HG02678 (cell line): ENCODE data around the gene MNT.

Source experiments
- ATAC-seq: cut with Tn5 transposase; IDR thresholded peaks from one replicate; pipeline ENCODE4 v1.9.1; 2021; ENCODE audit warnings: mild to moderate bottlenecking, moderate library complexity; ENCODE audit not compliant: unreplicated experiment

Gene MNT

GRCh38 chr17:2364763-2365116 lies 36.1 kb downstream of the MNT start:
- no peak for ATAC-seq

DNA sequence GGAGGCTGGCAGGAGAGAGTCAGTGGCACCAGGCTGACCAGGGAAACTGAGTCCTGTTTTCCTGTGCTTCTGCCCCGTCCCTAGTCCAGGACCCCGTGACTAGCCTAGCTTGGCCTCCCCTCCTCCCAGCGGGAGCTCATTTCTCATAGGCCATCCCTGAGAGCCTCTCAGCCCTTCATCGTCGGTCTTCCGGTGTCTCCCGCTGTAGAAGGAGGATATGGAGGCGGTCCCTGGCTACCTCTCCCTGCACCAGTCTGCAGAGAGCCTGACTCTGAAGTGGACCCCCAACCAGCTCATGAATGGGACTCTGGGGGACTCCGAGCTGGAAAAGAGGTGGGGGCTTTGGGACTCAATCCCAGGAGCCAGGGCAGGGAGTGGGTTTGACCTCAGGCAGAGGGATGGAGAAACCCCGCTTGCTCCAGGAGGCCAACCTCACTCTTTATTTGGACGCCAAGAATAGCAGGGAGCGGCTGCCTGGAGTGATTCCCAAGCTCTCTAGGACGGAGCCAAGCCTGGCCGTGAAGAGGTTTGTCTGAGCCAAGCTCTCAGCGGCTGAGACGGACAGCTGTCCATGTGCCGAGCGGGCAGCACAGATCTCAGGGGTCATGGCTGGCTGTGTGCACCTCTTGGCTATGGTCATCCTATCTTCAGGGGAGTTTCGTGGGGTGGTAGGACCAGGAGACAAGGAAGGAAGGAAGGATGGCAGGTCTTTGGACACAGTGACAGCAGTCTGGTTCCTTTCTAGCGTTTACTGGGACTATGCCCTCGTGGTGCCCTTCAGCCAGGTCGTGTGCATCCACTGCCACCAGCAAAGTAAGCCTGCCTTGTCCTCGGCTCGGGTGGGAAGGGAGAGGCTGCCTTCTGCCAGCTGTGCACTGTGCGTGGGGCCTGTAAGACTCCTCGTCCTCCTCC lies 36.8 kb downstream of the MNT start:
- ATAC-seq, result no peak

DNA sequence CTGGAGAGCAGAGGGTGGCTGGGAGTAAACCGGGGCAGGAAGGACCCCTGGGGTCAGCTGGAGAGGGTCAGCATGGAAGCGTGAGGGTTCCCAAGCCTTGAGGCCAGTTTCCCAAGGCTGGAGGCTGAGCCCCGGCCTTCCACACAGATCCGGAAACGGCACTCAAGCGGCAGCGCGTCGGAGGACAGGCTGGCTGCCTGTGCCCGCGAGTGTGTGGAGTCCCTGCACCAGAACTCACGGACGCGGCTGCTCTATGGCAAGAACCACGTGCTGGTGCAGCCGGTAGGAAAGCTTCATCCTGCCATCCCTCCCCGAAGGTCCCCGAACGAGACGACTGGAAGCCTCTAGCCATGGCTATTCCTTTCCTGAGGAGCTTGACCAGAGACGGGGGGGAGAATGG lies 37.5 kb downstream of the MNT start:
- no peak for ATAC-seq

- ATAC-seq, result no peak
These were observed 38.0 kb downstream of the MNT start for GRCh38 chr17:2362881-2363280.

- no peak for ATAC-seq
These were observed 38.4 kb downstream of the MNT start for GRCh38 chr17:2362416-2362815.

GRCh38 chr17:2362016-2362415 lies 38.8 kb downstream of the MNT start:
- no peak for ATAC-seq

DNA sequence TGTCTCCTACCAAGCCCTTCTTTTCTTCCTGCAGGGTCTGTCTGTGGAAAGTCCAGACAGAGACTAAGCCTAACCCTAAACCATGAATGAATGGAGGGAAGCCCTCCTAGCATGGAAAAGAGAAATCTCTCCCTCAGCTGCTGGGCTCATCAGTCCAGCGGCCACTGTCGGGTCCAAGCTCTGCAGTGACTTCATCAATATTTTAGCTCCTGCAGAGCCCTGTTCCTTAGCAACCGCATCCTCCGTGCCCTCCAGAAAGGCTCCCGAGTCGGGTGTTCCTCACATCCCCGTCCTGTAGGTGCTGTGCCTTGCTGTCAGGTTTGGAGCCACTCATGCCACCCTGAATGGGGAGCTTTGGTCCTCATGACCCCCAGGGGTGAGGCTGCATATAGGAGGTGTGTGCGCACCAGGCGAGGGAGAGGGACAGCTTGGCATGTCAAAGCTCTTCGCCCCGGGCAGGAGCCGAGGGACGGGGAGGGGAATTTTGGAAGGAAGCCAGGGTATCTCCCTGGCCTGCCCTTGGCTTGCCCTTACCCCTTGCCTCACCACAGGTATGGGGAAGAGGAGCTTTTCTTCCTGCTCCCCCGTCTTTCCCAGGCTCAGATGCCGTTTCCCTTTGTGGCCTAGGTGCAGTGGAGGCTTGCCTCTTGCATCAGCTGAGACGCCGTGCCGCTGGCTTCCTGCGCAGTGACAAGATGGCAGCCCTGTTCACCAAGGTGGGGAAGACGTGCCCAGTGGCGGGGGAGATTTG lies 39.7 kb downstream of the MNT start:
- ATAC-seq, result no peak

DNA sequence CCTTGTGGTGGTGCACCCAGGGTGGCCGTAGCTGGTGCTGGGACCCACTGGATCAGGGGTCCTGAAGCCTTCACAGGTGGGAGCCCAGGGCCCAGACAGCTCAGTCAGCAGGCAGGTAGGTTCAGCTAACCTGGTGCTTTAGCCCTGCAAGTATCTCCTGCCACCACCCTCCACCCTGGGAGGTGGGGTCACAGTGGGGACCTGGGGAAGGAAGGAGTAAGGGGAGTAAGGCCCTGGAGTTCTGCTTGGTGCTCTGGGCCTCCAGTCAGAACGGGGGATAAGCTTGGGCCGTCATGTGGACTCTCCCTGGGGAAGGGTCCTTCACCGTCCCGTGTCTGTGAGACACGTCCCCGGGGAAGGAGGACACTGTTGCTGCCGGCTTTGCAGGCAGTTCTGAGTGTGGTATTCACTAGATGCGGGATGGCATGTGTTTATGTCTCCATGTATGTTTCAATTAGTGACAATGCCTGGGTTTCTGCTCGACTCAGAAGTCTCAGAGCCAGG lies 42.9 kb downstream of the MNT start:
- no peak for ATAC-seq

DNA sequence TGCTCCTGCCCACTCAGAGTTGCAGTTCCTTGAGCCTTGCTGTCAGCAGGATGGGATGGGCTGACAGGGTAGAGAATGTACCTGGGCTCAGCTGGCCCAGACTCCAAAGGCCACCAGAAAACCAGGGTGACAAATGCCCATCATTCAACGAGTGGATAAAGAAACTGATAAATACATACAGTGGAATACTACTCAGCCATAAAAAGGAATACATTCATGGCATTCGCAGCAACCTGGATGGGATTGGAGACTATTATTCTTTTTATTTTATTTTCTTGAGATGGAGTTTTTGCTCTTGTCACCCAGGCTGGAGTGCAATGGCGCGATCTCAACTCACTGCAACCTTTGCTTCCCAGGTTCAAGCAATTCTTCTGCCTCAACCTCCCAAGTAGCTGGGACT lies 43.6 kb downstream of the MNT start:
- no peak for ATAC-seq

GRCh38 chr17:2354311-2354710 lies 46.5 kb downstream of the MNT start:
- no peak for ATAC-seq

DNA sequence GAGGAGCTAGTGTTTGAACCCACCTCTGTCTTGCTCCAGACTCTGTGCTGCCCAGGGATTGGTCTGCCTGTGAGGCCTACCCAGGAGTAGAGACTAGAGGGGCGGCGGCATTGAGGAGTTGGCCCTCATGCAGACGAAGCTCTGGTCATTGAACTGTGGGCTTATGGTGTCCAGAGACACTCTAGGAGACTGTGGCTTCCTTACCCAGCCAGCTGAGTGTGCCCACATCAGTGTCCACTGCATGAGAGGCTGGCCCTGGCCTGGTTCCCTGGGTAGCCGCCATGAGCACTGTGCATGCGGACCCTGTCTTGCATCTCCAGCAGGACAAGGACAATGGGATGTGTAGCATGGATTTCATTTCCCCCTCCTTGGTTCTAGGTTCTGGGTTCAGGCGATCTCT lies 49.6 kb downstream of the MNT start:
- no peak for ATAC-seq

DNA sequence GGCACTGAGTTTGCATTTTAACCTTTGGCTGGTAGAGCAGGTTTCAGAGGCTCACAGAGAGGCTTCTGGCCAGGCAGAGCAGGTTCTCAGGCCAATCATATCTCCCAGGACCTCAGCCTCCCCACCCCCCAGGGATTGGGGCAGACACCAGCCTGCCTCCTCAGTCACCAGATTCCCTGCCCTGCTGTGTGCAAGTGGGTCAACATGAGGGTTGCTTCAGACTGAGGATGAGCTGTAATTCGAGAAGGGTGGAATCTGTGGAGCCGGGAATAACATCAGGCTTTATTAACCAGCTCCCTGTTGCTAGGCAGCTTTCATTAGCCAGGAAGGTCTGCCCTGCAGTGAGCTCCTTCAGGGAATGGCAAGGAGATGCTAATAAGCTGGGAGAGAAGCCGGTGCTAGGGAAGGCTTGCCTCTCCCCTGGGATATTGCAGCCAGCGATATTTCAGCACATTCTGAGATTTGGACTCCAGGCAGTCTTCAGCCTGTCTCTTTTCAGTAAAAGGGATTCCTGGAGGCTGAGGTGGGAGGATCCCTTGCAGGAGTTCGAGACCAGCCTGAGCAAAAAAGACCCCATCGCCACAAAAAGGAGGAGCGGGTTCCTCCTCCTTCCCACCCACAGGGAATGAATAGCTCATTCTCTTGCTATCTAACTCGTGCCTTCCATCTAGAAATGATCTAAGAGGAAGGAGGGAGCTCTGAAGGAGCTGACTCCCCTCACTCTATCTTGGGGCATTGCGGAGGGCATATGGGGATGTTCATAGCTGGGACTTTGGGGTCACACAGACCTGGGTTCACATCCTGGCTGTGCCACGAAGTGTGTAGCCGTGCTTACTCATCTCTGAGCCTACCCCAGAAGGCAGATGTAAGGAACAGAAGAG lies 52.8 kb downstream of the MNT start:
- no peak for ATAC-seq

DNA sequence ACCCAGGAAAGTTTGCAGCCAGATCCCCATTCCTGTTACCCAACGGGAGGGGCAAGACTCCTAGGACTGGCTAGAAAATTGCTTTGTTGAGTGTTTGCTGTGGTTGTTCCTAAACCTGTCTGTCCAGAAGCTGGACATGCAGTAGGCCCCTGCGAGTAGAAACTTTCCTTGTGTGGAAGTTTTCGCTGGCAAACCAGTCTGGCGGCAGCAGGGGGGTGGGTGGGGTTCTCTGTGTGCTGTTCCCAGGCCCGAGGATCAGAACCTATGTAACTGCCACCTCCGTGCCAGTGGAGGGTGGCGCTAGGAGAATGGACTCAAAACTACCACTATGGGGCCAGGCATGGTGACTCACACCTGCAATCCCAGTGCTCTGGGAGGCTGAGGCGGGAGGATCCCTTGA lies 54.4 kb downstream of the MNT start:
- no peak for ATAC-seq

DNA sequence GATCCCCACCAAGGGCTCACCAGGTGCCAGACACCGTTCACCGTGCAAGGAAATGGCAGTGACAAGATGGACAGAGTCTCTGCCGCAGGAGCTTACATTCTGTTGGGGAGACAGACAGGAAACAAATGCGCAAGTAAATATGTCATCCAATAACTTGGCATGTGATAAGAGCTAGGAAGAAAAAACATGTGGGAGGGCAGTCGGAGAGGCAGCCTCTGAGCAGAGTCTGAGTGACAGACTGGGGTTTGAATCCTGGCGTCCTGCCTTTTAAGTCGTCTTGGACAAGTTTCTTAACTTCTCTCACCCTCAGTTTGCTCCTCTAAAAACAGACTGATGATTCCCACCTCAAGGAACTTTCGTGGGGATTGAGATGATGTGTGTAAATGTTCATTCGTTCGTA lies 56.3 kb downstream of the MNT start:
- ATAC-seq, result no peak

DNA sequence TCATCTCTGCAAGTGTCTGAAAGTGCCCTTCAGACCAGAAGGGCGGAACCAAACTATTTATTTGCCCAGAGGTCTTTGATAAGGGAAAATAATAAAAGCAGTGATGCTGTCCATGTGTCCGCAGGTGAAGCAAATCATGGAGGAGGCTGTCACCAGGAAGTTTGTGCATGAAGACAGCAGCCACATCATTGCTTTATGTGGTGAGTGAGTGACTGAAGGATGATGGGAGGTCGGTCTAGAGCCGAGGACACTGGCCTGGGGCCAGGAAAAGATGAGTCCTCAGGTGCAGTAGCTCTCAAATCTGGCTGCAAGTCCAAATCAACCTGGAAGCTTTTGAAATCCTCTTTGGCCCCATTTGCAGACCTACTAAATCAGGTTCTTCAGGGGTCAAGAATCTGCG lies 57.4 kb downstream of the MNT start:
- no peak for ATAC-seq

DNA sequence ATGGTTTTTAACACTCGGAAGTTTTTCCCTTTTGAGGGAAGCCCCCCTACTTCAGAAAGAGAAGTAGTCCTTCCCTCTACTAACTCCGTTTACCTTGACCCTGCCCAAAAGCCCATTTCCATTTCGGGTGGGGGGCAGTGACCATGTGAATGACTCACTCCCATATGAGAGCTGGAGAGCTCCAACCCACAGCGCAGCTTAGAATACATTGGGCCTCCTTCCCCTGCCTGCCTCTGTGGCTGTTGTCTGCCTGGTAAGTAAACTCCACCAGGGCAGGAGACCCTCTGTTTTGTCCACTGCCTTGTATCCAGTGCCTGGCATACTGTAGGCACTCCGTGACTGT lies 62.6 kb downstream of the MNT start:
- ATAC-seq, result no peak

DNA sequence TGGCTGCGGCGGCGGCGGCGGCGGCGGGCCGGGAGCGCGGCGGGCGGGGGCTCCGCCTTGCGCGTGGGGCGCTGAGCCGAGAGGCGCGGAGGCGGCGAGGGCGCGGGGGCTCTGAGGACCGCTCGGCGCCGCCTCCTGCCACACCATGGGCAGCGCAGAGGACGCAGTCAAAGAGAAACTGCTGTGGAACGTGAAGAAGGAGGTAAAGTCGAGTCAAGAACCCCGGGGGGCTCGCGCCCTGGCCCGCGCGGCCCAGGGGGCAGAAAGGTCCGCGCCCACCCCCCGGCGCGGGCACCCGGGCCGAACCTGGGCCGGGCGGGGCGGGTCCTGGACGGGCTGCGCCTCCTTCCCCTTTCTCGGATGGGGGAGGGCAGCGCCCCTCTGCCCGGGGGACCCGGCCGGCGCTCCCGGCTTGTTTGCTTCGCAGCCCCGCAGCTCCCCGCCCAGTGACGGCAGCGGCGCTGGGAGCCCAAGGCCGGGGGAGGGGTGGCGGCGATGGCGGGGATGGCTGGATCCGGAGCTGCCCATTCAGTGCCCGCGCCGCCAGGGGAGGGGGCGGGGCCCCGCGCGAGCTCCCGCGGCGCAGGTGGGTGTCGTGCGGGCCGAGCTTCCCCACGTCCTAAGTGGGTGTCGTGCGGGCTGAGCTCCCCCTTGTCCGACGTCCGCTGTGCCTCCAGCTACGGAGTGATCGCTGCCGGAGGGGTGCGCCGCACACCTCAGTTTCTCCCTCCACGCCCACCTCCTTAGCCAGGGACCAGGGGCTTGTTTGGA lies 63.1 kb downstream of the MNT start:
- ATAC-seq, result peak; percentile 27

- ATAC-seq, result peak; percentile 36
These were observed 63.9 kb downstream of the MNT start, which contains the start of gene SGSM2 for GRCh38 chr17:2336852-2337543. TSS of gene SGSM2 (plus strand) at chr17:2337501. CDS start at chr17:2337689, 188 bp downstream.

DNA sequence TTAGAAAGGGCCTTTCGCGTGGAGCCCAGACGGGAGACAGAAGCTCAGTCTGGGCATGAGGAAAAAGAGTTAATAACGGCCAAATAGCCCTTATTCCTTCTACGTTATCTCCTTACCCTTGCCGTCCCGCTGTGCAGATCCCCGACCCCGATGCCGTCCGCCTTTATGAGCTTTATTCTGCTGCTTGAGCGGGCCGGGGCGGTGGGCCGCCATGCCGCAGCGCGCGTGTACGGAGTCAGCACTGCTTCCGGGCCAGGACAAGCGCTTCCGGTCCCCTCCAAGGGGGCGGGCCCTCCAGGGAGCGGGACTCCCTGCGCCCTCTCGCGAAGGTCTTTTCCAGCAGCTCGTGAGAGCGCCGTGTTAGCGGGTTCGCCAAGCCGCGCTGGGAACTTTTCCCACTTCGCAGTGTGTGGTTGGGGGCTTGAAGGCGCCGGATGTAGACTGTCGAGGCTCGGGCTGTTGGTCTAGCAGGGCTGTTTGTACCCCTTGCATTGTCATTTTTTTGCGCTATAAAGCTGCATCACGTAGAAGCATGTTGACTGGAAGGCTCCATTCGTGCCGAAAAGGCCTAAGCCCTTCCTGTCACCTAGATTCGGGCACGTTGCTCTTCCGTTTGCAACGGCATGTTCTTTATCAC lies 64.5 kb downstream of the MNT start, which contains the start of gene TSR1:
TSR1 (minus strand) TSS at position 243 of the 637 bp plus-strand sequence; CDS start at position 213, 30 bp downstream.
- ATAC-seq, result peak; percentile 87
